UCSD-AML1 (cell line): ENCODE data around the gene TRIM46.
"Not testable (repeated sequence)": the region's sequence is repeated elsewhere in the genome, so short reads cannot be mapped to it uniquely, and the experiment has no call there.

Experiments
- DNase-seq: peaks from one replicate; lab custom pipeline; 2025; ENCODE audit not compliant: unreplicated experiment; lab: John Stamatoyannopoulos, UW

TRIM46 gene

DNA sequence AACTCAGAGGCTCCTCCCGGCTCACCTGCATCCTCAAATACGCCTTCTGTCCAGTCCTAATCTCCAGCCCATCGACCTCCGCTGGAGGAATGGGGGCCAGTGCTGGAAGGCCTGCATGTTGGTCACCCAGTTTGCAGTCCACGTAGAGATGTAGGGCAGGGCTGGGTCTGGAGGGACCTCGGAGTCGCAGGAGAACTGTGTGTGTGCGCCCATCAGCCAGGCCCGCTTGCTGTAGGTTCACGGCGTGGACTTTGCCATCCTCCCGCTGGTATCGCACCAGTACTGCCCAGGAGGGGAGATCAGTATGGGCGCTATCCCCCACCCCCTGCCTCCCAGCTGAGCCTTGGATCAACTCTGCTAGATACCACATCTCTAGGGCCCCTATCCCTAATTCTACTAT, 31.4 kb downstream of the TRIM46 start:
- no peak for DNase-seq

DNA sequence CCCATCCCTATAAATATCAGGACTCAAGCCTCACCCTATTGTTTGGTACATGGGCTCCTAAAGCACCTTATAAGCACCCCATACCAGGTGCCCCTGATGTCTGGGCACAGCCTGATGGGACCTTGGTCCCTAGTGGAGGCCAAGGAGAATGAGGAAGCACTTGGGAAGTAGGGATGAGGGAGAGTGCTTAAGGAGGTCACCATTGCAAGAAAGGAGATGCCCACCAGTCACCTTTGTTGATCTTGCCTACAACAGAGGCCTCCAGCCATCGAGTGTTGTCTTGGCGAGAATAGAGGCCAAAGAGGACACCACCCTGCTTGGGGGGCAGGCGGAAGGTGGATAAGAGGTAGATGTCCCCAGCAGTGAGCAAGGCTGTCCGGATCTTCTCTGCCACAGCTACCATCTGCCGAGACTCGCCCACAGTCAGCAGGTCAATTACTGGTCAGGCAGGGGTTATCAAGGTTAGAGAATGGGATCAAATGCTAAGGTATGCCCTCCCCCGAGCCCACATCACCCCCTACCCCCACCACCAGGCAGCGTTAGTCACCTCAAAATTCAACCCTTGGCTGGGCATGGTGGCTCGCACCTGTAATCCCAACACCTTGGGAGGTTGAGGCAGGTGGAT, 32.4 kb downstream of the TRIM46 start:
- DNase-seq, result no peak

DNA sequence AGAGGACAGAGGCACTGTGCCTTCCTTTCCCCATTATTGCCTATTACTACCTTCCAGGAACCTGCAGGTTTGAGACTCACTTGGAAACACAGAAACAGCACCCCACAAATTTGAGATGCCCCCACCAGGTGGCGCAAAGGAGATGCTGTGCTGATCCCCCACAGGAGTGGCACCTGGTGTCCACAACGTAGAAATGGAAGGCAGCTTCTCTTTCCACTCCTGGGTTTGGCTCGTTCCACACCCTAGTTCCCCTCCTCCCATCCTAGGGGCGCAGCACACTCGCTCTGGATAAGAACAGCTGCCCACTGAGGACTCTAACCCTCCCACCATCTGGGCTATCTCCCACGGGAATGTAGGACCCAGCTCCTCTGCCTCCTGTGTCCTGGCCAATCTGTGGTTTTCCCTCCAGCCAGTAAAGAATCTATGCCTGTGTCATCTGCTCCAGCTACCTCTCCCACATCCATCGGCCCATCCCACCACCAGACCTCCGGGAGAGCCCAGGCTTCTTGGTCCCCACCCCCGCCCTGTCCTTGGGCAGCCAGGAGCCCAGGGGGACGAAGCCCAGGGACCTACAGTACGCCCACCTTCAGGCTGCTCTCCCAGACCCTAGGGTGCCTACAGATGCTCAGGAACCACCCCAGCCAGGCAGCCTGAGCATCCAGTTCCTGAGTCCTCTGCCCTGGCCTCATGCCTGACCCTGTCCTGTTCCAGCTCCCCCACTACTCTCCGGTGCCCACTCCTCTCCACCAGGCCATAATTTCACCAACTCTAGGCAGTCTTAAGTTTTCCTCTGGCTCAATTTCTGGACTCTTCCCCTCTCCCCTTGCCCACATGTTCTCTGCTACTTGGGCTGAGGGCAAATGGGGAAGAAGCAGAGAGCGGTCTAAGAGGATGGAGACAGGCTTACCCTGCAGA, 33.5 kb downstream of the TRIM46 start:
- DNase-seq, result peak; percentile 82

DNA sequence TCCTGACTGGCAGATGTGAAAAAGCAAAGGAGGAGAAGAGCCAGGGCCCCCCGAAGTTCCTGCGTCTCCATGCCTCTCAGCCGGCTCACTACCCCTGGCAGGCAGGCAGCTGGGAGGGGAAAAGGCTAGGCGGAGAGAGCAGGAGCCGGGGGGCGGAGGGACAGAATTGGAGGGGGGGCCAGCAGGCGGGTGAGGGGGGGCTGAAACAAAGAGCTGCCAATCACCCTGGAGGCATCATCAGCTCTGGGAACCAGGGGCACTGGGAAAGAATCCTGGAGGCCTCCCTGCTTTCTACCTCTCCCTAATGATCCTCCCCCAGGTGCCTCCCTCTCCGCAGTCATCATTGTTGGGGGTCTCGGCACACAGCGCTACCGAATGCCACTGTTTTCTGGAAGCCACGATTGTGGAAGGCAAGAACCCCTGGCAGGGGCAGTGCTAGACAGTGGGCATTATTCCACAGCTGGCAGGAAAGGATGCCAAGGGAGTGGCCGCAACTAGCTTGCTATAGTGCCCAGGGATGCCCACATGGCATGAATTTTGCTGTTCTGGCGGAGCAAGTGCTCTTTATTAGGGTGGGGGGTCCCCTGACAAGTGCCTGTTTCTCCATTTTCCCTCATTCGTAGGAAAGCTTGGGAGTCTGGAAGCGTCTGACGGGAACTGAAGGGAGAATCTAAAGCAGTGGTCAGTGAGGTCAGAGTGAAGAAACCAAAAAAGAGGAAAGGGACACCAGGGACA, 34.3 kb downstream of the TRIM46 start, which contains the start of gene THBS3:
THBS3 (minus strand) TSS at position 92 of the 735 bp plus-strand sequence; CDS start at position 71, 21 bp downstream.
- DNase-seq, result no peak

DNA sequence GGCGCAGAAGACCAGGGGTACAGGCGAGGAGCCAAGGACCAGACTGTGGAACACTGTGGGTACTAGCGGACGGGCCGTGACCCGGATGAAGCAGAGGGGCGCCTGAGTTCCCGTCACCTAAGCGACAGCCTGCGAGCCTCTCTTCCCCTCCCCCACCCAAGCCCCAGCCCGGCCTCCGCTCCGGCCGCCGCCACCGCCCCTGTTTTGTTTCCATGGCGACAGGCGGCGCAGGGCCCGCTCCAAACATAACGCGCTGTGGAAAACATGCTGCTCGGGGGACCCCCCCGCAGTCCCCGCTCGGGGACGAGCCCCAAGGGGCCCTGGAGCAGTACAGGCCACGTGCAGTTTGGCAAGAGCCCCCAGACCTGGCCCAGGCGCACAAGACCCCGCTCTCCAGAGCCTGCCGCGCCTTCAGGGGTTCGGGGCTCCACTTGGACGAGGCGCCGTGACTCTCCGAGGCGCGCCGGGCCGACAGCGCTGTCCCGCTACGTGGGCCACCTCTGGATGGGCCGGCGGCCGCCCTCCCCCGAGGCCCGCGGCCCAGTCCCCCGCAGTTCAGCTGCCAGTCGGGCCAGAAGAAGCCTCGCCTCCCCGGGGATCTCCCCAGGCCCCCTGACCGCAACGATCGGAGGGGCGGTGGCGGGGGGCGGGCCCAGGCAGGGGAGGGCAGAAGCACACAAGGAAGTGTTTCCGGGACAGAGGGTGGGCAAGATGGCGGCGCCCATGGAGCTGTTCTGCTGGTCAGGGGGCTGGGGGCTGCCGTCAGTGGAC, 35.1 kb downstream of the TRIM46 start, which contains the start of gene MTX1:
MTX1 (plus strand) TSS at position 155 of the 771 bp plus-strand sequence; CDS start at position 265, 110 bp downstream.
- DNase-seq, result peak; percentile 80

DNA sequence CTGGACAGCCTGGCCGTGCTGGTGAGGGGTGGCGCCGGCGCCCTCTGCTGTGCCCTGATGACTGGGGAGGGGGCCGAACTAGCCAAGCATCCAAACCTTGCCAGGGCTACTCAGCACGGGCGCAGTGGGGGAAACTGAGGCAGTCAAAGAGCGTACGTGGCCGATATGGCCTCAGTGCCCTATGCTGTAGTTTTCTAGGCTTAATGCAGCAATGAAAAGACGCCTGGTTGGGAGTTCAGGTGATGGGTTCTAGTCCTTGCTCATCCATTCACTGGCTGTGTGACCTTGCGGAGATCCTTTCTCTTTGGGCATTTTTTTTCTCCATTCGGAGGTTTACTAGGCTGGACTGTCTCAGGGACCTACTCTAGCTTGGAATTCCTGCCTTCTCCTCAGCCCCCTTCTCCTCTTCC, 35.7 kb downstream of the TRIM46 start:
- DNase-seq, result no peak

DNA sequence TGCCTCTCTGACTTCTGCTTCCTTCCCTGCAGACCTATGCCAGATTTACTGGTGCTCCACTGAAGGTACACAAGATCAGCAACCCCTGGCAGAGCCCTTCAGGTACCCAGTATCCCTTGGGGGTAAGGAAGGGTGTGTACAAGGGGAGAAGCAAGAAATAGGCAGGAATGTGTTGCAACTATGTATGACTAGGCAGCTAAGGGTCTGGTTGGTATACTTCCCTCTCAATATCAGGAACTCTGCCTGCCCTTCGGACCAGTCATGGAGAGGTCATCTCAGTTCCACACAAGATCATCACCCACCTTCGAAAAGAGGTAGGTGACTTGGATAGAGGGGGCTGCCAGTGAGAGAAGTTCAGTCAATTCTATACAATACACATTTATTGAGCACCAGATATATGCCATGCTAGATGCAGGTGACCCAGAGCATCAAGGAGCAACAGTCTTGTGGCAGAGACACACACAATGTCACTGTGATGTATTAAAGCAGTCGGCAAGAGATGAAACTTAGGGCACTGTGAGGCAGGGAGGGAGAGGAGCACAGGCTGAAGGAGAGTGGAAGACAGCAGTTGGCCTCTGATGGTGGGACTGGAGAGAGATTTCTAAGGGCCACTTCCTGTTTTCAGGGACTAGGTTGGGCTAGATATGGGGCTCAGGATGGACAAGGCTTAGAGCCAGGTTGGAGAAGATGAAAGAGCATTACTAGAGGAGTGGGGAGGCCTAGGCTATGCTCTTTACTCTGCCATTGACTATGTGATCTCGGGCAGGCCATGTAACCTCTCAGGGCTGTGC, 36.9 kb downstream of the TRIM46 start:
- no peak for DNase-seq

DNA sequence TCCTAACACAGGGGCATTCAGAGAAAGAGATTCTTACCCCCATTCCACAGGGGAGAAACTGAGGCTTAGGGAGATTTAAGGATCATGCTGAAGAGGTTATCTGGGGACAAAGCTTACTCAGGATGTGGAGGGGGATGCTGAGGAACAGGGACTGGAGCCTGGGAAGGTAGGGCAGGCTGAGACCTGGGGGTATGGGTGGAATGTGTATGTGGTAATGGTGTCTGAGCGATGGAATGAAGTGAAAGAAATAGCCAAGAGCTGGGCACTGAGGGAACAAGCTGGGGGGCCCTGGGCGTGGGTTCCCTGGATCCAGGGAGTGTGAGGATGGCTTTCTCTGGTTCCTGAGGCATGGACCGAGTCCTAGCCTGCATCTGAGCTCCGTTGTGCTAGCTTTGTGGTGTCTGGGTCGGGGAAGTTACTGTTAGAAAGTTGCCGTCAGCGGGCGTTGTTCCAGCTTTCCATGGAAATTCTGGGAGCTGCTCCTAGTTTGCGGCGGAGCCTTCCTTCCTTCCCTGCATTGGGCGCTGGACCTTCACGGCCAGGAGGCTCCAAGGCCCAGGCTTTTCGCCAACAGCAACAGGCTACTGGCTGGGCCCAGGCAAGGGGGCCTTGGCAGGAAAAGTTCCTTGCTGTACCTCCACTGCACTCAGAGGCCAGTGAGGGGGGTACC, 37.9 kb downstream of the TRIM46 start:
- not testable (repeated sequence) for DNase-seq

DNA sequence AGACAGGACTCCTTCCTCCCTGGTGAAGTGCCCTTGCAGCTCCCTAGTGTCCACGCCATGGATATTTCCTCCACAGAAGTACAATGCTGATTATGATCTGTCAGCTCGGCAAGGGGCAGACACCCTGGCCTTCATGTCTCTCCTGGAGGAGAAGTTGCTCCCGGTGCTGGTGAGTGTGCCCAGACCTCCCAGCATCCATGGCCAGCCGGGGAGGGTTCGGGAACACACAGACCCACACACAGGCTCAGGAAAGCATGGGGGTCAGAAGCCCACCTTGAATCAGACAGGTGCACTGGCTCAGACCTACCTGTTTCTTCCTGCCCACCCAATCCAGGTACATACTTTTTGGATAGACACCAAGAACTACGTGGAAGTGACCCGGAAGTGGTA, 38.4 kb downstream of the TRIM46 start:
- DNase-seq, result not testable (repeated sequence)

DNA sequence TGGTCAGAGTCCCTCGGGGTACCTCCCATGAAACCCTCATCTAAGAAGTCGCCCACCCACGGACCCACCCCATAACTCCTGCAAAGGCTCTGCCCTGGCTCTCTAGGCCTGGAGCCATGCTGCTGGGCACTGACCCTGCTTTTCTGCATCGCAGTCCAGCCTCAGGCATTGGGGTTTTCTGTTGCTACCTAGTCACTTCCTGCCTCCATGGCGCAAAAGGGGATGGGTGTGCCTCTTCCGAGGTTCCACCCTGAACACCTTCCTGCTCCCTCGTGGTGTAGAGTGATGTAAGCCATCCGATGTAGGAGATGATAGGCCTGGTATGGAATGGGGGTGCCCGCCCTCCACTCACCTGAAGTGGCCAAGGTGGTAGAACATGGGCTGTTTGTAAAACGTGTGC, 41.1 kb downstream of the TRIM46 start:
- not testable (repeated sequence) for DNase-seq

DNA sequence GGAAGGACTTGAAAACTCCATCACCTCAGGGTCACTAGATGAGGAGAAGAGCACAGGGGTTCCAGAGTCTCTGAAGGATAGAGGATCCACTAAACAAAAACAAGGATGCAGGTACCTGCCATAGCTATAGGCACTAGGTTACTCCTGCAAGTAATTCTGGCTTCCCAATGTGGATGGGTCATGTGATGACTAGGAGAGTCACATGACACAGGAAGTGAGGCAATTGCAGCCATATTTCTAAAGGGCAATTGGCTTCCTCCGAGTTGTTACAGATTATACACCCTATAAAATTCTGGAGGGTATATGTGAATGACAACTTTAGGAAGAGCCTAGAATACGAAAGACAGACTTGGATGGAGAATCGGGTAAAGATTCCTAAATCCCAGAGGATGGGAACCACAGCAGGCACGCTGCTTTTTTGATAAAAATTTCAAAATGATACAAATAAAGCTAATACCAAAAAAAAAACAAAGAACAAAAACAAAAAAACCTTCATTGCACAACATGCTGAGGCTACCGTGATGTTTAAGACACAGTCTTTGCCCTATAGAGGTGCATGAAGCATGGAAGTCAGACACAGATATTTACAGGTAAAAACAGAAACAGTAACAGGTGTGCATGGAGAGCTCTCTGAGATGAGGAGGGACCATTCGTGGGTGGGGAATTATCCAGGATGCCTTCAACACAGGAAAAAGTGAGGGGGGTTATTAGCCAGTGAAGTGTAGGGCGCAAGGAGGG, 45.4 kb downstream of the TRIM46 start:
- DNase-seq, result no peak

DNA sequence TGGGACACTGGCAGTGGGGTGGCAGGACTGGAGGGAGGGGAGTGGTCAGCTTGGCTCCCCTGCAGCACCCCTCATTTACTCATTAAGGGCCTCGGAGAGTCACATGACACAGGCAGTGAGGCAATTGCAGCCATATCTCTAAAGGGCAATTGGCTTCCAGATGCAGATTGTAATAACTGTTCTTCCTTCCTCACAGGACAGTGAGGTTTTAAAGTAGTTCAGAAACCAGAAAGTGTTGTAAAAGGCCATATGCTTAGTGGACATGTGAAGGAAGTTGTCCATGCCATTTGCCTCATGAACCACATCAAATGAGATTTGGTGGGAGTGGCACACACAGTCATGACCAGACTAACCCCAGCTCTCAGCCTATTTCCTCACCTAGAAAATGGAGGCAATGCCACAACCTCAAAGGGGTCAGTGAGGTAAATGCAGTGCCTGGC, 46.0 kb downstream of the TRIM46 start:
- DNase-seq, result peak; percentile 30

DNA sequence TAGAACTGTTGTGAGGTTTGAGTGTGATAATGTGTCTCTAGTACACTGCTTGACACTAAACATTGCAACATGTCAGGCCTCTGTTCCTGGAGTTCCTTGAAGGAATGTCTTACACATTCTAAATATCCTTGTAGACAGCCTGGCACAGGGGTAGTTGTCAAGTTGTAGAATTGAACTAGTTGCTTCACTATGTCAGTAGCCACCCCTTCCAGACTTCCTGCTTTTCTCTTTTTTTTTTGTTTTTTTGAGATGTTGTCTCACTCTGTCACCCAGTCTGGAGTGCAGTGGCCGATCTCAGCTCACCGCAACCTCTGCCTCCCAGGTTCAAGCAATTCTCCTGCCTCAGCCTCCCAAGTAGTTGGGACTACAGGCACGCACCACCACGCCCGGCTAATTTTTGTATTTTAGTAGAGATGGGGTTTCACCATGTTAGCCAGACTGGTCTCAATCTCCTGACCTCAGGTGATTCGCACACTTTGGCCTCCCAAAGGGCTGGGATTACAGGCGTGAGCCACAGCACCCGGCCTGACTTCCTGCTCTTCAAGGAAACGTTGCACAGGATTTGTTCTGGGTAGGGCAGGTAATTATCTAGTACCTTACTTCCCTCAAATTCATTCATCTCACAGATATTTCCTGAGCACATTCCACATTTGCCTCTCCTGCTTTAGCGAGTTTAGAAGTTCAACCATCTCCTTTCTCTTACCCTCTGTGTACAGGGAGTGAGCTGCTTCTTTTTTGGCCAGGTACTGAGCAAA, 46.7 kb downstream of the TRIM46 start:
- DNase-seq, result not testable (repeated sequence)

DNA sequence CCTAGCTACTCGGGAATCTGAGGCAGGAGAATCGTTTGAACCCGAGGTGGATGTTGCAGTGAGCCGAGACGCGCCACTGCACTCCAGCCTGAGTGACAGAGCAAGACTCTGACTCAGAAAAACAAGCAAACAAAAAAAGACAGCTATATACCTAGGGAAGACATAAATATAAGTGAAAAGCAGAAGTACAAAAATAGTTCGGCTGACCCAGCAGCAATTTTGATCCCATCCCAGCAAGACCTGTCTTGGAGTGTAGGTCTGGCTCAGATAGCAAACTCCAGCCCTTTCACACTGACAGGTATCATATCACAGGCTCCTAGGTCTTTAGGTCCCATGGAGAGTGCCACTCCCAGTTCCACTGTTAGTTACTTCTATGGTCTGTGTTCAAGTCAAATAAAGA, 49.4 kb downstream of the TRIM46 start:
- DNase-seq, result no peak

DNA sequence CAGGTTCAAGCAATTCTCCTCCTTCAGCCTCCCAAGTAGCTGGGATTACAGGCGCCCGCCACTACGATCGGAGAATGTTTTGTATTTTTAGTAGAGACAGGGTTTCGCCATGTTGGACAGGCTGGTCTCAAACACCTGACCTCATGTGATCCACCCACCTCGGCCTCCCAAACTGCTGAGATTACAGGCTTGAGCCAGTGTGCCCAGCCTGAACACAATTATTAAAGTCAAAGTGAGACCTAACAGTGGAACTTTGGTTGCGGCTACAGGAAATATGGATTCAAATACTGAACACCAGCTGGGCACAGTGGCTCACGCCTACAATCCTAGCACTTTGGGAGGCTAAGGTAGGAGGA, 51.7 kb downstream of the TRIM46 start:
- DNase-seq, result not testable (repeated sequence)

DNA sequence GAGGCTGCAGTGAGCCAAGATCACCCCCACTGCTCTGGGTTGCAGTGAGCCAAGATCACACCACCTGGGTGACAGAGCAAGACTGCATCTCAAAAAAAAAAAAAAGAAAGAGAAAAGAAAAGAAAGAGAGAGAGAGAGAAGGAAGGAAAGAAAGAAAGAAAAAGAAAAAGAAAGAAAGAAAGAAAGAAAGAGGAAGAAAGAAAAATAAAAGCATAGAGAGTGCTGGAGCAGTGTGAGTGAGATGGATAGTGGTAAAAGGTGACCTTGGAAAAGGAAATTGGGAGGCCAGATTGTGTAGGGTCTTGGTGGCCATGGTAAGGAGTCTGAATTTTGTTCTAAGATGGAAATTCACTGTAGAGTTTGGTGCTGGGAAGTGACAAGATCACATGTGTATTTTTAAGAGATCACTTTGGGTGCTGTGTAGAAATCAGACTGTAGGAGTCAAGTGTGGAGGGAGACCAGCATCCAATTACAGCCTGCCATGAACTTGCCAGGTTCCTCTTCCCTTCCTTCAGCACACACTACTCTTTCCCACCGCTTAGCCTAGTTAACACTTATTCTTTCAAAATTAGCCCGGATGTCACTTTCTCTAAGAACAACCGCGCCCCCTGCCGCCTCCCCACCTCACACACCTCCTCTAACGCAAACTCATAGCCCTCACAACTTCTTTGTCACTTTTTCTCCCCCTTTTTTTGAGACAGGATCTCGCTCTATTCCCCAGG, 52.7 kb downstream of the TRIM46 start:
- DNase-seq, result peak; percentile 84

DNA sequence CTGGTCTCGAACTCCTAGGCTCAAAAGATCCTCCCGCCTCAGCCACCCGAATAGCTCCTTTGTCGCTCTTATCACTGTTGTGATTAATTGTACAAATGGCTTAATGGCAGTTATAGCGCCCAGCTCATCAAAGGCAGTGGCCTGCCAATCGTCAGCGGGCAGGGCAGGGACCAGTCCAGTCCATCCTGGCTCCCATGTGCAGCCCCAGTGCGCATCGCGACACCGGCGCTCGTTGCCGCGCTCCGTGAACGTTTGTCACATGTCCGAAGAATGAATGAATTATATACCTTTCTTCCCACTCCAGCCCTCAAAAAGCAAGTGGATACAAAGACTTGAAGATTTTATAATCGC, 53.2 kb downstream of the TRIM46 start:
- DNase-seq, result peak; percentile 80
